HEK293 (cell line): ENCODE results near the gene LMTK3.

Source experiments
- CTCF ChIA-PET: fragments of 350-600 bp; formaldehyde crosslinking; extraction: SDS; loops from one replicate; lab custom pipeline; 2021; ENCODE audit warnings: antibody characterized with exemption; lab: Yijun Ruan, JAX
- POLR2A ChIA-PET: fragments of 300-600 bp; formaldehyde crosslinking; extraction: SDS; loops from one replicate; lab custom pipeline; 2020; ENCODE audit warnings: antibody characterized with exemption, inconsistent platforms; lab: Yijun Ruan, JAX
- H3K27ac ChIP-seq: fragments of 200-500 bp; sonication (Bioruptor generic); 2 replicates; pipeline ENCODE4 v1.5.1; 2014; ENCODE audit warnings: low read depth, low read length, control low read depth, inconsistent platforms; ENCODE audit errors: extremely low read depth
- H3K36me3 ChIP-seq, 2 experiments: fragments of 200-500 bp in 1 of 2; sonication (Bioruptor generic) in 1 of 2; 1 replicate in 1 of 2; 2 replicates in 1 of 2; pipeline ENCODE4 v1.5.1; 2014 to 2017; ENCODE audit warnings: inconsistent platforms in 2 of 2, low read length in 2 of 2; ENCODE audit not compliant: control insufficient read depth in 2 of 2, insufficient read depth in 1 of 2
- H3K4me1 ChIP-seq: fragments of 200-500 bp; sonication (Bioruptor generic); 2 replicates; pipeline ENCODE4 v1.5.1; 2014; ENCODE audit warnings: mild to moderate bottlenecking, low read length, inconsistent platforms; ENCODE audit not compliant: control insufficient read depth, insufficient read depth
- H3K4me3 ChIP-seq: 2 replicates; pipeline ENCODE4 v1.5.1; 2011; ENCODE audit warnings: low read depth, mild to moderate bottlenecking, control low read depth, low read length, moderate library complexity
- H3K9me3 ChIP-seq: fragments of 200-500 bp; sonication (Bioruptor generic); 2 replicates; pipeline ENCODE4 v1.5.1; 2014; ENCODE audit warnings: low read depth, low read length, inconsistent platforms; ENCODE audit not compliant: control insufficient read depth, insufficient read depth
- EGR2 ChIP-seq: fragments of 450-650 bp; formaldehyde crosslinking; IDR thresholded peaks from 2 replicates; pipeline ENCODE4 v1.5.1; 2016; ENCODE audit warnings: low read depth, missing biosample characterization, missing genetic modification characterization
- FEZF1 ChIP-seq: fragments of 450-650 bp; formaldehyde crosslinking; IDR thresholded peaks from 2 replicates; pipeline ENCODE4 v1.5.1; 2016; ENCODE audit warnings: missing biosample characterization, missing genetic modification characterization
- KLF1 ChIP-seq: fragments of 450-650 bp; formaldehyde crosslinking; IDR thresholded peaks from 2 replicates; pipeline ENCODE4 v1.5.1; 2016; ENCODE audit warnings: missing biosample characterization, missing genetic modification characterization
- PRDM1 ChIP-seq: fragments of 450-650 bp; formaldehyde crosslinking; IDR thresholded peaks from 2 replicates; pipeline ENCODE4; 2016; ENCODE audit warnings: missing biosample characterization, missing genetic modification characterization
- SCRT1 ChIP-seq: fragments of 450-650 bp; formaldehyde crosslinking; IDR thresholded peaks from 2 replicates; pipeline ENCODE4 v1.5.1; 2016; ENCODE audit warnings: missing biosample characterization, missing genetic modification characterization, borderline replicate concordance
- SCRT2 ChIP-seq: fragments of 450-650 bp; formaldehyde crosslinking; IDR thresholded peaks from 2 replicates; pipeline ENCODE4 v1.5.1; 2016; ENCODE audit warnings: missing biosample characterization, missing genetic modification characterization
- SP3 ChIP-seq: fragments of 450-650 bp; formaldehyde crosslinking; IDR thresholded peaks from 2 replicates; pipeline ENCODE4 v1.5.1; 2016; ENCODE audit warnings: missing biosample characterization, missing genetic modification characterization
- ZBTB17 ChIP-seq: fragments of 450-650 bp; formaldehyde crosslinking; IDR thresholded peaks from 2 replicates; pipeline ENCODE4 v1.5.1; 2016; ENCODE audit warnings: missing biosample characterization, missing genetic modification characterization
- ZBTB48 ChIP-seq: fragments of 450-650 bp; formaldehyde crosslinking; IDR thresholded peaks from 2 replicates; pipeline ENCODE4 v1.5.1; 2016; ENCODE audit warnings: missing biosample characterization, missing genetic modification characterization
- ZFHX2 ChIP-seq: fragments of 450-650 bp; formaldehyde crosslinking; conservative IDR thresholded peaks from 2 replicates; pipeline ENCODE4 v1.5.1; 2016; ENCODE audit warnings: missing biosample characterization, missing genetic modification characterization
- ZFP69B ChIP-seq: fragments of 450-650 bp; formaldehyde crosslinking; IDR thresholded peaks from 2 replicates; pipeline ENCODE4 v1.5.1; 2016; ENCODE audit warnings: missing biosample characterization, missing genetic modification characterization
- ZNF202 ChIP-seq: fragments of 450-650 bp; formaldehyde crosslinking; IDR thresholded peaks from 2 replicates; pipeline ENCODE4 v1.5.1; 2016; ENCODE audit warnings: missing biosample characterization, missing genetic modification characterization, borderline replicate concordance
- ZNF311 ChIP-seq: fragments of 450-650 bp; formaldehyde crosslinking; IDR thresholded peaks from 2 replicates; pipeline ENCODE4 v1.5.1; 2017; ENCODE audit warnings: missing biosample characterization, missing genetic modification characterization, borderline replicate concordance
- ZNF335 ChIP-seq: fragments of 450-650 bp; formaldehyde crosslinking; conservative IDR thresholded peaks from 2 replicates; pipeline ENCODE4 v1.5.1; 2016; ENCODE audit warnings: missing biosample characterization, missing genetic modification characterization
- ZNF37A ChIP-seq: fragments of 450-650 bp; IDR thresholded peaks from 2 replicates; pipeline ENCODE4 v1.5.1; 2018; ENCODE audit warnings: missing biosample characterization, missing genetic modification characterization
- ZNF423 ChIP-seq: fragments of 450-650 bp; formaldehyde crosslinking; IDR thresholded peaks from 2 replicates; pipeline ENCODE4 v1.5.1; 2016; ENCODE audit warnings: missing biosample characterization, missing genetic modification characterization
- ZNF473 ChIP-seq: fragments of 450-650 bp; formaldehyde crosslinking; IDR thresholded peaks from 2 replicates; pipeline ENCODE4 v1.5.1; 2017; ENCODE audit warnings: missing biosample characterization, missing genetic modification characterization
- ZNF501 ChIP-seq: fragments of 450-650 bp; formaldehyde crosslinking; IDR thresholded peaks from 2 replicates; pipeline ENCODE4 v1.5.1; 2016; ENCODE audit warnings: missing biosample characterization, missing genetic modification characterization
- ZNF600 ChIP-seq: fragments of 450-650 bp; formaldehyde crosslinking; IDR thresholded peaks from 2 replicates; pipeline ENCODE4 v1.5.1; 2016; ENCODE audit warnings: missing biosample characterization, missing genetic modification characterization
- ZNF623 ChIP-seq: fragments of 450-650 bp; formaldehyde crosslinking; IDR thresholded peaks from 2 replicates; pipeline ENCODE4 v1.5.1; 2016; ENCODE audit warnings: missing biosample characterization, missing genetic modification characterization
- ZNF658 ChIP-seq: fragments of 450-650 bp; formaldehyde crosslinking; IDR thresholded peaks from 2 replicates; pipeline ENCODE4; 2016; ENCODE audit warnings: missing biosample characterization, missing genetic modification characterization
- TF ChIP-seq, protein P1 (sequence below): fragments of 450-650 bp; formaldehyde crosslinking; IDR thresholded peaks from 2 replicates; pipeline ENCODE4 v1.5.1; 2016; ENCODE audit warnings: missing biosample characterization, missing genetic modification characterization
- TF ChIP-seq, protein P2 (sequence below): fragments of 450-650 bp; formaldehyde crosslinking; IDR thresholded peaks from 2 replicates; pipeline ENCODE4 v1.5.1; 2016; ENCODE audit warnings: missing biosample characterization, missing genetic modification characterization
- TF ChIP-seq, protein P3 (sequence below): fragments of 450-650 bp; IDR thresholded peaks from 2 replicates; pipeline ENCODE4 v1.5.1; 2018; ENCODE audit warnings: missing biosample characterization, mild to moderate bottlenecking, missing genetic modification characterization

LMTK3 gene

DNA sequence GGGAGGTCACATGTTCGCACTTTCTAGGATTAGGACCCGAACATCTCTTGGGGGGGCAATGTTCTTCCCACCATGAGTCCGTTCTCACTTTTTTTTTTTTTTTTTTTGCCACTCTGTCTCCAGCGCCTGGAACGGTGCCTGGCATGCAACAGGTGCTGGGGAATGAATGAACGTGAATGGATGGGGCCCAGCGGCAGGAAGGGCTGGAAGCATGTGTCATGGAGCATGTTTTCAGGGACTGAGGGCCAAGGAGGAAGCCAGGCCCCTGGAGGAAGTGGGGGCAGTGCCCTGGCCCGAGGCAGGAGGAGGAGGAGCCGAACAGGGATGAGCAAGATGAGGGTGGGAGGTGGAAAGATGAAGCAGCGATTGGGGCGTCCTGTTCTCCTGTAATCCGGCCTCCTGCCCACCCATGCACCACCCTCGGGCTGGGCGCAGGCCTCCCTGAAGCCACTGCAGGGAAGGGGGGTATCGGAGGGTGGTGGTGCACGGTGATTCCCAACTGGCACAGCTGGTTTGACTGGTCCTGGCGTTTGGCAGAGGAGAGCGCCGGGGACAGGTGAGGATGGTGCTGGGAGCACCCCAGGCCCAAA, 31.6 kb upstream of the LMTK3 start:
- peak; percentile 69; the same call in 1 of the 2 replicates for TF ChIP-seq EGR2 (tag by site-specific recombination)
- peak; percentile 99 for TF ChIP-seq SCRT2 (tag by site-specific recombination)
- TF ChIP-seq, protein P1, sequence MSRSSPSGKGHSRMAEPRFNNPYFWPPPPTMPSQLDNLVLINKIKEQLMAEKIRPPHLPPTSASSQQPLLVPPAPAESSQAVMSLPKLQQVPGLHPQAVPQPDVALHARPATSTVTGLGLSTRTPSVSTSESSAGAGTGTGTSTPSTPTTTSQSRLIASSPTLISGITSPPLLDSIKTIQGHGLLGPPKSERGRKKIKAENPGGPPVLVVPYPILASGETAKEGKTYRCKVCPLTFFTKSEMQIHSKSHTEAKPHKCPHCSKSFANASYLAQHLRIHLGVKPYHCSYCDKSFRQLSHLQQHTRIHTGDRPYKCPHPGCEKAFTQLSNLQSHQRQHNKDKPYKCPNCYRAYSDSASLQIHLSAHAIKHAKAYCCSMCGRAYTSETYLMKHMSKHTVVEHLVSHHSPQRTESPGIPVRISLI (tag by site-specific recombination) = peak; percentile 56; the same call in 1 of the 2 replicates
- TF ChIP-seq ZNF311 (tag by site-specific recombination) = no peak
- TF ChIP-seq, protein P2, sequence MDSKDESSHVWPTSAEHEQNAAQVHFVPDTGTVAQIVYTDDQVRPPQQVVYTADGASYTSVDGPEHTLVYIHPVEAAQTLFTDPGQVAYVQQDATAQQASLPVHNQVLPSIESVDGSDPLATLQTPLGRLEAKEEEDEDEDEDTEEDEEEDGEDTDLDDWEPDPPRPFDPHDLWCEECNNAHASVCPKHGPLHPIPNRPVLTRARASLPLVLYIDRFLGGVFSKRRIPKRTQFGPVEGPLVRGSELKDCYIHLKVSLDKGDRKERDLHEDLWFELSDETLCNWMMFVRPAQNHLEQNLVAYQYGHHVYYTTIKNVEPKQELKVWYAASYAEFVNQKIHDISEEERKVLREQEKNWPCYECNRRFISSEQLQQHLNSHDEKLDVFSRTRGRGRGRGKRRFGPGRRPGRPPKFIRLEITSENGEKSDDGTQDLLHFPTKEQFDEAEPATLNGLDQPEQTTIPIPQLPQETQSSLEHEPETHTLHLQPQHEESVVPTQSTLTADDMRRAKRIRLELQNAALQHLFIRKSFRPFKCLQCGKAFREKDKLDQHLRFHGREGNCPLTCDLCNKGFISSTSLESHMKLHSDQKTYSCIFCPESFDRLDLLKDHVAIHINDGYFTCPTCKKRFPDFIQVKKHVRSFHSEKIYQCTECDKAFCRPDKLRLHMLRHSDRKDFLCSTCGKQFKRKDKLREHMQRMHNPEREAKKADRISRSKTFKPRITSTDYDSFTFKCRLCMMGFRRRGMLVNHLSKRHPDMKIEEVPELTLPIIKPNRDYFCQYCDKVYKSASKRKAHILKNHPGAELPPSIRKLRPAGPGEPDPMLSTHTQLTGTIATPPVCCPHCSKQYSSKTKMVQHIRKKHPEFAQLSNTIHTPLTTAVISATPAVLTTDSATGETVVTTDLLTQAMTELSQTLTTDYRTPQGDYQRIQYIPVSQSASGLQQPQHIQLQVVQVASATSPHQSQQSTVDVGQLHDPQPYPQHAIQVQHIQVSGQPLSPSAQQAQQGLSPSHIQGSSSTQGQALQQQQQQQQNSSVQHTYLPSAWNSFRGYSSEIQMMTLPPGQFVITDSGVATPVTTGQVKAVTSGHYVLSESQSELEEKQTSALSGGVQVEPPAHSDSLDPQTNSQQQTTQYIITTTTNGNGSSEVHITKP = 0 out of 2 replicates have a peak, but pooled peaks have one; percentile 8
- peak; percentile 75 for TF ChIP-seq ZFHX2 (tag by site-specific recombination)
- 0 out of 2 replicates have a peak, but pooled peaks have one; percentile 32 for TF ChIP-seq ZFP69B (tag by site-specific recombination)
- TF ChIP-seq ZBTB48 = 0 out of 2 replicates have a peak, but pooled peaks have one; percentile 33
- peak; percentile 99 for TF ChIP-seq SCRT1
- TF ChIP-seq SP3 (tag by site-specific recombination) = peak; percentile 45; the same call in 1 of the 2 replicates
- peak; percentile 52 for TF ChIP-seq KLF1 (tag by site-specific recombination)
- TF ChIP-seq ZNF202 (tag by site-specific recombination) = no peak
- peak; percentile 18; the same call in 1 of the 2 replicates for TF ChIP-seq ZNF600
- TF ChIP-seq ZNF658 (tag by site-specific recombination) = no peak
- TF ChIP-seq, all 188 proteins: peak for 11
- Histone ChIP-seq H3K4me1 (no peaks in the 10 kb centered on the region; the same call in 1 of the 2 replicates), H3K4me3 (no peak overlapping the region), H3K27ac (no peak overlapping the region), H3K9me3 (no peaks in the 10 kb centered on the region), H3K36me3 (no peaks in the 10 kb centered on the region)
- ChIA-PET CTCF (no interaction called here), POLR2A (interaction anchor here (1.1 kb wide), 1 partner anchor 29 kb away, joined by 3 read pairs; no protein-coding TSS in a partner anchor)

DNA sequence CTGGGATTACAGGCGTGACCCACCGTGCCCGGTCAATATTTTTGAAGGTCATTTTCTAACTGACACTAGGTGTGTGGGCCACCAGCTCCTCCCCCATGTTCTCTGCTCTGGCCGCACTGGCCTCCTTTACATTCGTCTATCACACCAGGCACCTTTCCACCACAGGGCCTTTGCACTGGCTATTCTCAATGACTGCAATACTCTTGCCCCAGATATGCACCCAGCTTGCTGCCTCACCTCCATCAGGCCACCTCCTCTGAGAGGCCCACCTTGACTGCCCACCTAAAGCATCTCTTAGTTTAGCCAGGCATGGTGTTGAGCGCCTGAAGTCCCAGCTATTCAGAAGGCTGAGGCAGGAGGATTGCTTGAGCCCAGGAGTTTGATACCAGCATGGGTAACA, 30.2 kb upstream of the LMTK3 start:
- ChIA-PET POLR2A (no interaction called here), CTCF (interaction anchor here (0.6 to 3.6 kb wide), 2 partner anchors 43 to 151 kb away, joined by 4 to 17 read pairs; no protein-coding TSS in a partner anchor)
- TF ChIP-seq ZNF623 (peak; percentile 97), ZNF37A (tag by site-specific recombination) (no peak), ZNF473 (tag by site-specific recombination) (no peak)
- H3K4me3 ChIP-seq = no peak overlapping the region
- H3K4me1 ChIP-seq = no peaks in the 10 kb centered on the region; the same call in 1 of the 2 replicates
- no peaks in the 10 kb centered on the region for H3K9me3 ChIP-seq
- H3K27ac ChIP-seq = no peak overlapping the region
- no peaks in the 10 kb centered on the region for H3K36me3 ChIP-seq

DNA sequence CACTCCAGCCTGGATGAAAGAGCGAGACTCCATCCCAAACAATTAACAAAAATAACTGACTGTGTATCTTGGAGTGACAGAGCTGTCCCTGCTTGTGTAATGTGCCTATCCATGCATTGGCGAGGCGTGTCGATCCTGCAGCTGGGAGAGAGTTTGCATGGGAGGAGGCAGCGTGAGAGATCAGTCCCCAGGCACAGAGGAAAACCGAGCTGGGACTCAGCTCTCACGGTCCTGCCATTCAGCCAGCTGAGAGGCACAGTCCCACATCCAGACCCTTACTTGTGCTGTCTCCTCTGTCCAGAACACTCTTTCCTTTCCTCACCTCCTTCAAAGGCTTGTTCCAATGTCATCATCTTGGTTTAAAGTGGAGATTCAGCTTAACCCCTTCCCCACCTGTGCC, 28.5 kb upstream of the LMTK3 start:
- TF ChIP-seq ZBTB17 (tag by site-specific recombination) (peak; percentile 97), PRDM1 (tag by site-specific recombination) (0 out of 2 replicates have a peak, but pooled peaks have one; percentile 18), ZNF335 (tag by site-specific recombination) (peak; percentile 10; the same call in 1 of the 2 replicates), ZNF501 (tag by site-specific recombination) (0 out of 2 replicates have a peak, but pooled peaks have one; percentile 5), ZNF600 (peak; percentile 92), ZNF423 (tag by site-specific recombination) (no peak), FEZF1 (tag by site-specific recombination) (no peak)
- TF ChIP-seq, protein P3, sequence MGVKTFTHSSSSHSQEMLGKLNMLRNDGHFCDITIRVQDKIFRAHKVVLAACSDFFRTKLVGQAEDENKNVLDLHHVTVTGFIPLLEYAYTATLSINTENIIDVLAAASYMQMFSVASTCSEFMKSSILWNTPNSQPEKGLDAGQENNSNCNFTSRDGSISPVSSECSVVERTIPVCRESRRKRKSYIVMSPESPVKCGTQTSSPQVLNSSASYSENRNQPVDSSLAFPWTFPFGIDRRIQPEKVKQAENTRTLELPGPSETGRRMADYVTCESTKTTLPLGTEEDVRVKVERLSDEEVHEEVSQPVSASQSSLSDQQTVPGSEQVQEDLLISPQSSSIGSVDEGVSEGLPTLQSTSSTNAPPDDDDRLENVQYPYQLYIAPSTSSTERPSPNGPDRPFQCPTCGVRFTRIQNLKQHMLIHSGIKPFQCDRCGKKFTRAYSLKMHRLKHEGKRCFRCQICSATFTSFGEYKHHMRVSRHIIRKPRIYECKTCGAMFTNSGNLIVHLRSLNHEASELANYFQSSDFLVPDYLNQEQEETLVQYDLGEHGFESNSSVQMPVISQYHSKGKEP = peak; percentile 65; the same call in 1 of the 2 replicates
- TF ChIP-seq, all 188 proteins: peak for 6
- ChIA-PET CTCF (interaction anchor here (1.0 to 3.6 kb wide), 5 partner anchors 33 to 50 kb away, joined by 3 to 17 read pairs (median 6); no protein-coding TSS in a partner anchor), POLR2A (interaction anchor here (0.6 to 1.6 kb wide), 5 partner anchors 14 to 495 kb away, joined by 3 to 6 read pairs (median 4); no protein-coding TSS in a partner anchor)
- Histone ChIP-seq H3K36me3 (no peaks in the 10 kb centered on the region), H3K4me1 (no peaks in the 10 kb centered on the region; the same call in 1 of the 2 replicates), H3K9me3 (no peaks in the 10 kb centered on the region), H3K27ac (no peak overlapping the region), H3K4me3 (no peak overlapping the region)
